Fibroblast of skin of abdomen (primary cell): Measurements from ENCODE around the gene LRFN5. TPM values are rescaled to one million over a fixed set of nuclear protein-coding genes. Genes with fewer than 3 reads are reported as not detected.
"Not testable (repeated sequence)": the region's sequence is repeated elsewhere in the genome, so short reads cannot be mapped to it uniquely, and the experiment has no call there.

Source experiments
- DNase-seq: peaks from one replicate; pipeline ENCODE4 v3.0.0-alpha.2; 2013
- polyA plus RNA-seq, 2 experiments: library from polyadenylated mRNA; unstranded; fragments of 120-200 nt; gene quantifications; one replicate each; pipeline ENCODE4 v1.2.1, GENCODE V29; 2013; ENCODE audit not compliant: insufficient read length in 2 of 2

The LRFN5 gene
- 2.0 TPM for polyA plus RNA-seq (2013, experiment 1 of 2; ENCODE audit: insufficient read length)
- polyA plus RNA-seq (2013, experiment 2 of 2; ENCODE audit: insufficient read length): 2.2 TPM

DNA sequence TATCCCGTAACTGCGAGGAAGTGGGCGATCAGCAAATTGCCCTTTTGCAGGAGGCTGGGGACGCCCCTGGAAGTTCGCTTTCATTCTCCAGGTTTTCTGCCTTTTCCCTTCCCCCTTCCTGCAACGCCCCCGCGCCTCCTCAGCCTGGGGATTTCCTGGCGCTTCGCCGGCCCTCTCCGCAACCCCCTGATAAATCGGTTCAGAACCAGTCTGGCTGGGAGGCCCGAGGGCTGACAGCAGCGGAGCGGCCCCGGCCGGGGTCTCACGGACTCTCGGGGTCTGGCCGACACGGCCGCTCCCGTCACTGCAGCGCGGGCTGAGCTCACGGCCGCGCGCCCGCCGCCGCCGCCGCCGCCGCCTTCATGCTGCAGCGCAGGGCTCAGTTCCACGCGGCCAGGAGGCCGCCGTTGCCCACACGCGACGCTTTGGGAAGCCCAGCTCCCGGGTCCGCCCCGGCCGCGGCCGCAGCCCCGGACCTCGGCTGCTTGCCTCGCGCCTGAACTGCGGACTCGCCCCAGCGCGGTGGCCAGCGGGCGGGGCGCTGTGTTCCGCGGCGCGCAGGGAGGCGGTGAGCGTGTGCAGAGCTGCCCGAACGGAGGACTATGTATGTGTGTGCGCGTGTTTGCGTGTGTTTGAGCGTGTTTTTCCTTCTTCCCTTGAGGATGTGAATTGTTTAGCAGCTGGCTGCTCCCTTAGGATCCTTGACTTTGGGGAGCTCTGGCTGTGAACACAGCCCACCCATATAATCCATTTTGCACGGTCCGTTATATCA lies at the start of gene LRFN5:
LRFN5 (plus strand) TSS at position 345 of the 772 bp plus-strand sequence.
- DNase-seq: peak; percentile 54

DNA sequence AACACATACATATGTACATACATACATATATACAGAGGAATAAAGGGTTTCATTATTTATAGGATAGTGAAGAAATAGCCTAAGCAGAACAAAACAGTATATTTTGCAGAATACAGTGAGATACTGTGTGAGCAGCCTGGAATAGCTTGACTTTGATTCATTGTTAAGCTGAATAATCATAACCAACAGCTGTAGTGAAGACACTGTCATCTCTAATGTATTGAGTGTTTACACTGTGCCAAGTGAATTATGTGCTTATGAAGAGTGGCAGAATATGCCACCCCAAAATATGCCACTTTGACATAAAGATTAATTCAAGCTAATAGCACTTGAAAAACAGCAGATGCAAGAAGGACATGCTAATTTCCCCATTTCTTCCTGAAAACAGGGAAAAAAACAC lies 48.2 kb upstream of the LRFN5 start:
- no peak for DNase-seq

DNA sequence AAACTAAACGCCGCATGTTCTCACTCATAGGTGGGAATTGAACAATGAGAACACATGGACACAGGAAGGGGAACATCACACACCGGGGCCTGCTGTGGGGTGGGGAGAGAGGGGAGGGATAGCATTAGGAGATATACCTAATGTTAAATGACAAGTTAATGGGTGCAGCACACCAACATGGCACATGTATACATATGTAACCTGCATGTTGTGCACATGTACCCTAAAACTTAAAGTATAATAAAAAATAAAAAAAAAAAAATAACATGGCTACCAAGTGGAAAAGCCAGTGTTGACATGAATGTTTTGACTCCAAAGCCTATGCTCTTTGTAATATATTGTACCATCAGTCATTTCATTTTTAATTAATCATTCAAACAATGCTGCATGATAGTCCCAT lies 39.8 kb upstream of the LRFN5 start:
- not testable (repeated sequence) for DNase-seq

DNA sequence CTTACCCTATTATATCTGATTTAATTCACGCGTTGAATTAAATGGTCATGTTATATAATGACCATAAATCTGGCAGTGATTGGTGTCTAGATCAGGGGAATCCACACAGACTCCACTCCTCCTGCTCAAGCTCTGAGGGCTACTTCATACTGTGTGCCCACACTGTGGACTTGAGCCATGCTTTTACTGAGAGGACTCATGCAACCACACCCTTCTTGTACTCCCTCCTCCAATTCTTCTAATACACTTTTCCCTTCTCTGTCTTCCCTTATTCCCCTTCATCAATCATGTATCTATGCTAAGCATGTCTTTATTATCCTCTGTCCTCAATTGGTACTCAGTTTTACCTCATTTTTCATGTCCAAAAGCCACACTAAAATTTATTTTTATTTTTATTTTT lies 37.7 kb upstream of the LRFN5 start:
- DNase-seq: no peak

DNA sequence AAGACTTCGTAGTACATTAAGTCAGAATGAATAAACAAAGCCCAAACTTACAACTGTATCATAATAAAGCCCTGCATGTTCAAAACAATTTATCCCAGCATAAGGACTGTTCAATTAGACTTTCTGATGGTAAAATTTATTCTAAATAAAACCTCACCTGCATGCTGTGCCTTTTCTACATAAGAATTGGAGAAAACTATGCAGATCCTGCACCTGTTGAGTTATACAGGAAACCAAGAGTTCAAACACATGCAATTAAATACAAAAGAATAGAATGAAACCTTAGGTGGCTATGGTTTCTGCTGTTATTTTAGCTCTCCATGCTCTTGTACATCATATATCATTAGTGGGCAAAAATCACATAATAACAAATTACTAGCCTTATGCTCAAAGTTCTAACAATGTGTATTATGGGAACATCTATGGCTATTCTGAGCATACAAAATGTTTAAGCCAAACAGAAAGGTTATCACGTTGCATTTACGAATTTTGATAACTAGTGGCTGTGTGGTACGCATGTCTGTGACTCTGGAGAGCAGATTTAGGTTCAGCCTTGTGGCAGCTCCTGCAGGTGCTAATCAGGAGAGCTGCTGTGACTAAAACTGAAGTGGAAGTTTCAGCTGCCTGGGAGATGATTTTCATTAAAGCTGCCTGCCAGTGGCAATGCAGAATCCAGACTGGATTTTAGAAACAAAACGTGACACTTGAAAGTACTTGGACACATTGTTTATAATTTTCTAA lies 36.1 kb upstream of the LRFN5 start:
- no peak for DNase-seq

GRCh38 chr14:41586237-41586636 lies 20.4 kb upstream of the LRFN5 start:
- no peak for DNase-seq

- no peak for DNase-seq
Measured at GRCh38 chr14:41597647-41598046, 9.0 kb upstream of the LRFN5 start.

DNA sequence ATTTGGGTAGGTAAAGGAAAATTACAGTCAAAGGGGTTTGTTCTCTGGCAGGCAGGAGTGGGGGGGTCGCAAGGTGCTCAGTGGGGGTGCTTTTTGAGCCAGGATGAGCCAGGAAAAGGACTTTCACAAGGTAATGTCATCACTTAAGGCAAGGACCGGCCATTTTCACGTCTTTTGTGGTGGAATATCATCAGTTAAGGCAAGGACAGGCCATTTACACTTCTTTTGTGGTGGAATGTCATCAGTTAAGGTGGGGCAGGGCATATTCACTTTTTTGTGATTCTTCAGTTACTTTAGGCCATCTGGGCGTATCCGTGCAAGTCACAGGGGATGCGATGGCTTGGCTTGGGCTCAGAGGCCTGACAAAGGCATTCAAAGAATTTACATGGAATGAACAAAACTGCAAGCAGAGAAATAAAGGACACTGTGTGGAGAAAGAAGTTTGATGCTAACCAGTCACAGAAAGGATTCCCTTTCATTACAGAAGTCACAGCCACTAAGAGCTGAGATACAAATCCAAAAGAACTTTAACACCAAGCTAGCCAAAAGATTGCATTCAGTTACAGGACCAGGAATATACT lies 6.8 kb upstream of the LRFN5 start:
- peak; percentile 33 for DNase-seq

GRCh38 chr14:41604721-41605531 lies 1.8 kb upstream of the LRFN5 start:
- peak; percentile 90 for DNase-seq

GRCh38 chr14:41605550-41606281 lies 960 bp upstream of the LRFN5 start:
- DNase-seq: peak; percentile 56

DNA sequence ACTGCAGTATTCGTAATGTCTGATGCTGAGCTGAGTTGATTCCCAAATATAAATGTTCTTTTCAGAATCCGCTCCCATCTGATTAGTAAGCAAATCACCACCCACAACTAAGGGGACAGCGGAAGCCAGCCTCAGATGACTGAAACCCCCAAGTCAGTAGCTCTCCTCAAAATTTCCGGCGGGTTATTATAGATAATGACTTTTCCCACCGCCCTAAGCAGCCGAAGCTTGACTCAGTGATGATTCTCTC lies 469 bp upstream of the LRFN5 start:
- no peak for DNase-seq

GRCh38 chr14:41607304-41607775 lies 664 bp downstream of the LRFN5 start:
- peak; percentile 10 for DNase-seq

- peak; percentile 10 for DNase-seq
Measured at GRCh38 chr14:41607966-41608663, 1.4 kb downstream of the LRFN5 start.

DNA sequence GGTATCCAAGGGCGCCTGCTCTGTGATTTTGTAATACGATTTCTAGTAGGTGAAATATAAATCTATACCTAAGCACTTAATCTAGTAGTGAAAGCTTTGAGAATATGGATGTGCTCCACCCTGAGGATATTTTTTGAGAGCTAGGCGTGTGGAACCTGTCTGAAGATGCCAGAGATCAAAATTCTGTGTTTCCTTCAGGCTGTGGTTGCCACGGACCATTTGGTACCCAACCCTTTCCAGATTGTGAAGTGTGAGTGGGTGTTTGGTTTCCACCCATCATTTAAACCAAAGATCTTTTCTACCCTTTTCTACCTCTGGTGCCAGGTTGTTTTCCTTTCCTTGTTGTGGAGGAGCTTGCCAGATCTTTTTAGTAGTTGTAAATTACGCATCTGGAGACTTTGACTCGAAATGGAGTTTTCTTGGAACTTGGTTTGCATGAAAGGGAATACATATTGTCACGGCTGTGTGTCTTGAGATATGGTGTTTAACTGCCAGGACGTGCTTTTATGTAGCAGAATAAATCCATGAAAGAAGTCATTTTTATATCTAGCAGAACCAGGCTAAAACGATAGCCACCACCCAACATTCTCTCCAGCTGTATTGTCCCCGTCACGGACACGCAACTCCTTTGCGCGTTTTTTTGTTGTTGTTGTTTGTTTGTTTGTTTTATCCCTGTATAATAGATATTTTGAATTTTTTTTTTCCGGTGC lies 2.2 kb downstream of the LRFN5 start:
- no peak for DNase-seq

DNA sequence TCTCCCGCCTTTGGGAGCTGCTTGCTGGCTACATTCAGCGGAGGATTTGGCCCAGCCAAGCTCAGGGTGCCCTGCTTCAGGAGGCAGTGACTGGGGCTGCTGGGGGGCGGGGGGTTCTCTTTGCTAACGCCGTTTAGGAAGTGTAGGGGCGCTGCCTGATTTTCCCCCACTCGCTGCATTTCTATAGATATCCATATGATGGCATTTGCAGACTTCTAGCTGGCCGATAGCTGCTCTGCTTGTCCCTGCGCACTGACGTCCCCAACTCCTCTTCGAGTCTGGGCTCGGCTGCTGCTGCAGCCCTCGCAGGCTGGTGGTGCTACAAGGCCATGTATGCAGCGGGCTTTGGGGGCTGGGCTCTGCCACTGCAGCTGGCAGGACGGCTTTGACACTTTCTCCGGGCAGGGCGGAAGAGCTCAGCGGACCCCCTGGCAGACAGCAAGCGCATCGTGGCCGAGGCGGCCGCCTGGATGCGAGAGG lies 3.1 kb downstream of the LRFN5 start:
- peak; percentile 79 for DNase-seq

- peak; percentile 50 for DNase-seq
Measured at GRCh38 chr14:41615011-41615595, 8.4 kb downstream of the LRFN5 start.

GRCh38 chr14:41623736-41624135 lies 17.1 kb downstream of the LRFN5 start:
- peak; percentile 56 for DNase-seq

DNA sequence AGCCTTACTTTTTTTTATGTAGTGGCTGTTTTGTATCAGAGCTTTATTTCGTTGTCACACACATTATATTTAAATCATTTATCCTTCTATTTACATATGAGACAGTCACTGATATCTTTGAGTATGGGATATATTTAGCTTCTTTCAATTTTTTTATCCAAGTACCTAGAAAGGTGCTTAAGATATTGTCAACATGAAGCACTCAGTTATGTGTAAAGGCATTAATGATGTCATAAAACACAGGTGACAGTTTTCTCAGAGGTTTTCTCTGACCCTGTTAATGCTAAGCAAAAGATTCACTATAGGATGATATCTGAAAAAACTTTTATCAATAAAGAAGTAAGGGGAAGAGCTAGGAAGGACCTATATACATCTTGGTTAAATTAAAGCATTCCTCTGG lies 23.2 kb downstream of the LRFN5 start:
- no peak for DNase-seq

GRCh38 chr14:41634286-41634685 lies 27.6 kb downstream of the LRFN5 start:
- DNase-seq: no peak
